MCF 10A (cell line): ENCODE data around the gene SNX14. TPM values are rescaled to one million over a fixed set of nuclear protein-coding genes. Genes with fewer than 3 reads are reported as not detected.

Source experiments
- BruUV-seq: library from RNA; stranded (reverse); fragments of 400-500 nt; replicated peaks from 2 replicates; lab custom pipeline; 2021; lab: Mats Ljungman, UMichigan
- CTCF ChIA-PET: fragments of 300-600 bp; sonication (Branson Sonifier 250); formaldehyde crosslinking; extraction: SDS; loops from one replicate; lab custom pipeline; 2021; ENCODE audit warnings: antibody characterized with exemption, inconsistent platforms; lab: Yijun Ruan, JAX
- POLR2A ChIA-PET: fragments of 300-600, 350-650 bp; sonication (Branson Sonifier 250); formaldehyde crosslinking; extraction: SDS; loops from one replicate; lab custom pipeline; 2020; ENCODE audit warnings: antibody characterized with exemption, inconsistent platforms; lab: Yijun Ruan, JAX
- DNase-seq: peaks from one replicate; pipeline ENCODE4 v3.0.0-alpha.2; 2018; ENCODE audit not compliant: unreplicated experiment
- H3K27ac Mint-ChIP-seq: one replicate; pipeline ENCODE4 v1.8.0; 2022; ENCODE audit warnings: mild to moderate bottlenecking, low read depth, mixed read lengths; ENCODE audit not compliant: unreplicated experiment
- H3K27me3 Mint-ChIP-seq: one replicate; pipeline ENCODE4 v1.8.0; 2022; ENCODE audit warnings: mixed read lengths; ENCODE audit not compliant: insufficient read depth, unreplicated experiment
- H3K36me3 Mint-ChIP-seq: one replicate; pipeline ENCODE4 v1.8.0; 2022; ENCODE audit warnings: mild to moderate bottlenecking, moderate library complexity, mixed read lengths; ENCODE audit not compliant: insufficient read depth, unreplicated experiment
- H3K4me1 Mint-ChIP-seq: one replicate; pipeline ENCODE4 v1.8.0; 2022; ENCODE audit warnings: mixed read lengths; ENCODE audit not compliant: insufficient read depth, unreplicated experiment
- H3K4me3 Mint-ChIP-seq: one replicate; pipeline ENCODE4 v1.8.0; 2022; ENCODE audit warnings: mild to moderate bottlenecking, moderate library complexity, mixed read lengths; ENCODE audit not compliant: unreplicated experiment
- H3K9me3 Mint-ChIP-seq: one replicate; pipeline ENCODE4 v1.8.0; 2022; ENCODE audit warnings: mixed read lengths; ENCODE audit not compliant: unreplicated experiment
- CTCF ChIP-seq: fragments of 200-600 bp; IDR thresholded peaks from one replicate; pipeline ENCODE4 v1.8.0; 2022; ENCODE audit warnings: antibody characterized with exemption, mild to moderate bottlenecking; ENCODE audit not compliant: unreplicated experiment
- intact Hi-C: fragments of 100-400 bp; cut with micrococcal nuclease; formaldehyde crosslinking; loops from 2 replicates; pipeline ENCODE4 v1.14.1; 2022
- total RNA-seq: library from RNA; stranded (reverse); gene quantifications from 2 replicates; pipeline ENCODE4 v1.2.3, GENCODE V29; 2022

Gene SNX14
- total RNA-seq, 1 experiment from 2014 or later: 71.6 TPM

DNA sequence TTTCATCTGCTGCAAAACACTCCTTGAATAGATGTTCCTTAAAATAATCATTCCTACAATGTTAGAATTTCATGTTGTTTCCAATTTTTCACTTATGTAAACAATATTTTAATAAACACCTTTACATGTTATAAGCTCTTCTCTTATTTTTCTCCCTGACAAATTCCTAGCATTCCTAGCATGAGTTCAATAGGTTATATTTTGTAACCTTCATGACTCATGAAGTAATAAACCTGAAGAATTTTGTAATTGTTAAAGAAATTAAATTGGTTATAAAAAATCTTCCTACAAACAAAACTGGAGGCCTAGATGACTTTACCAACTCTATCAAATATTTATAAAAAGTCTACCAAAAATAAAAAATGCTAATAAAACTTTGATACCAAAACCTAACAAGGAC is 77.5 kb downstream of the SNX14 start:
- Mint-ChIP-seq H3K4me3 (no peak overlapping the region), H3K9me3 (no peaks in the 10 kb centered on the region), H3K27me3 (no peaks in the 10 kb centered on the region), H3K27ac (no peak overlapping the region), H3K4me1 (peaks cover 6% of the 10 kb centered on the region), H3K36me3 (peaks cover 59% of the 10 kb centered on the region)
- ChIA-PET CTCF (interaction anchor here (0.7 kb wide), 2 partner anchors 11 to 1446 kb away, joined by 3 to 5 read pairs; no protein-coding TSS in a partner anchor), POLR2A (interaction anchor here (0.7 to 1.6 kb wide), 7 partner anchors 15 to 162 kb away, joined by 3 to 6 read pairs (median 3); no protein-coding TSS in a partner anchor)
- peak; percentile 35 for DNase-seq
- TF ChIP-seq CTCF: no peak
- BruUV-seq: no TSS peak
- intact Hi-C loops: no loop called here

DNA sequence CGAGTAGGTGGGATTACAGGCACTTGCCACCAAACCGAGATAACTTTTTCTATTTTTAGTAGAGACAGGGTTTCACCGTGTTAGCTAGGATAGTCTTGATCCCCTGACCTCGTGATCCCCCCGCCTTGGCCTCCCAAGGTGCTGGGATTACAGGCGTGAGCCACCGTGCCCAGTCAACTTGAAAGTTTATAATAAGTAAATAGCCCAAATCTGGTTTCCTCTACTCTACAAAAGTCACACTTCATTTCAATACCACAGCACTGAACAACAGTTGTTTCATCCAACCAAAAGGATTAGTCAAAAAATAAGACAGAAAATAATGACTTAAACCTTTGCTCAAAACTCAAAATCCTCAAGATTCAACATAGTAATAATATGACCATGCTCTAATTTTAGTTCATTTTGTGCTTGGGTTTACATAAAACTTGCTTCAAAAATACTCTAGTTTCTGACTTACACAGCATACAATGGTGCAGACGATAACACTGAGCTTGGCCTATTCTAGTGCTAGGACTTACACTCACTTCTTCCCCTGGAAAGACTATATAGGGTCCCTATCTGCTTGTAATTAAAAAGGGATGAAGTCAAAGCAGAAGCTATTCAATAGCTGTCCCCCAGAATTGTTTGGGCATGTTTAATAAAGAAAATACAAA is 87.1 kb downstream of the SNX14 start:
- H3K27me3 Mint-ChIP-seq: no peaks in the 10 kb centered on the region
- TF ChIP-seq CTCF: no peak
- peaks cover 52% of the 10 kb centered on the region for H3K36me3 Mint-ChIP-seq
- CTCF ChIA-PET: interaction anchor here (0.6 to 1.4 kb wide), 3 partner anchors 24 to 736 kb away, joined by 3 to 6 read pairs (median 6); no protein-coding TSS in a partner anchor
- H3K27ac Mint-ChIP-seq: no peak overlapping the region
- intact Hi-C loops: no loop called here
- H3K4me1 Mint-ChIP-seq: no peaks in the 10 kb centered on the region
- POLR2A ChIA-PET: interaction anchor here (0.6 kb wide), 1 partner anchor 8 kb away, joined by 3 read pairs; no protein-coding TSS in a partner anchor
- no peak overlapping the region for H3K4me3 Mint-ChIP-seq
- no peaks in the 10 kb centered on the region for H3K9me3 Mint-ChIP-seq
- DNase-seq: no peak
- no TSS peak for BruUV-seq

DNA sequence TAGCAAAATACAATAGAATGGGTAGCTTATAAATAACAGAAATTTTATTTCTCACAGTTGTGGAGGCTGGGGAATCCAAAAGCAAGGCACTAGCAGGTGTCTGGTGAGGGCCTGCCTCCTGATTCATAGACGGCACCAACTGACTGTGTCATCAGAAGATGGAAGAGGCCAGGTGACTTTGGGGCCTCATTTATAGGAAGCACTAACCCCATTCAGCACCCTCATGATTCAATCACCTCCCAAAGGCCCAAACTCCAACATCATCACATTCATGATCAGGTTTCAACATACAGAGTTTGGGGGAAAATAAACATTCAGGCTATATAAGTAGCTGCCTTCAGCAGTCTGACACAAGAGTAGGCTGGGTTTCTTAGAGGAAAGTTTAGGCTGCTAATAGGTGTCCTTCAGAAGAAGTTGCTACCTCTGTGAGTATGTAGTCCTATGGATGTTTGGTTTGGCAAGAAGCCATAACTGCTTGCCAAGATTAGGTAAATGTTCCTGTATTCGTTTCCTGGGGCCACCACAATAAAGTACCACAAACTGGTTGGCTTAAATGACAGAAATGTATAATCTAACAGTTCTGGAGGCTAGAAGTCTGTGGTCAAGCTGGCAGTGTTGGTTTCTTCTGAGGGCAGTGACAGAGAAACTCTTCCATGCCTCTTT is 94.9 kb downstream of the SNX14 start:
- Mint-ChIP-seq H3K27ac (no peak overlapping the region), H3K27me3 (no peaks in the 10 kb centered on the region), H3K4me1 (peaks cover 32% of the 10 kb centered on the region), H3K4me3 (no peak overlapping the region), H3K9me3 (peaks cover 6% of the 10 kb centered on the region), H3K36me3 (peaks cover 7% of the 10 kb centered on the region)
- TF ChIP-seq CTCF: no peak
- POLR2A ChIA-PET: interaction anchor here (0.9 to 1.3 kb wide), 2 partner anchors 9 to 27 kb away, joined by 3 read pairs; no protein-coding TSS in a partner anchor
- CTCF ChIA-PET: interaction anchor here (0.6 to 2.6 kb wide), 7 partner anchors 15 to 1070 kb away, joined by 3 to 20 read pairs (median 3); no protein-coding TSS in a partner anchor
- no TSS peak for BruUV-seq
- peak; percentile 97 for DNase-seq
- intact Hi-C loops: no loop called here

DNA sequence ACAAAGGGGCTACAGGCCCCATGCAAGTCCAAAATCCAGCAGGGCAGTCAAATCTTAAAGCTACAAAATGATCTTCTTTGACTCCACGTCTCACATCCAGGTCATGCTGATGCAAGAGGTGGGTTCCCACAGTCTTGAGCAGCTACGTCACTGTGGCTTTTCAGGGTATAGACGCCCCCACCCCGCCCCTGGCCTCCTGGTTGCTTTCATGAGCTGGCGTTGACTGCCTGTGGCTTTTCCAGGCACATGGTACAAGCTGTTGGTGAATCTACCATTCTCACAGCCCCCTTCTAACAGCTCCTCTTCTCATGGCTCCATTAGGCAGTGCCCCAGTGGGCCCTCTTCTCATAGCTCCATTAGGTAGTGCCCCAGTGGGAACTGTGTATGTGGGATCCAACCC is 96.8 kb downstream of the SNX14 start:
- H3K4me3 Mint-ChIP-seq: no peak overlapping the region
- H3K27me3 Mint-ChIP-seq: no peaks in the 10 kb centered on the region
- peaks cover 6% of the 10 kb centered on the region for H3K9me3 Mint-ChIP-seq
- H3K27ac Mint-ChIP-seq: no peak overlapping the region
- H3K36me3 Mint-ChIP-seq: peaks cover 7% of the 10 kb centered on the region
- no TSS peak for BruUV-seq
- H3K4me1 Mint-ChIP-seq: peaks cover 32% of the 10 kb centered on the region
- ChIA-PET CTCF (interaction anchor here (0.8 to 2.1 kb wide), 4 partner anchors 13 to 142 kb away, joined by 4 to 13 read pairs (median 6); no protein-coding TSS in a partner anchor), POLR2A (interaction anchor here (0.6 to 1.4 kb wide), 3 partner anchors 19 to 137 kb away, joined by 3 to 4 read pairs (median 3); partner anchors contain the start of gene SNX14)
- no peak for DNase-seq
- intact Hi-C loops: no loop called here
- no peak for TF ChIP-seq CTCF
